Measurements from ENCODE around the gene CDH22.

Gene CDH22

DNA sequence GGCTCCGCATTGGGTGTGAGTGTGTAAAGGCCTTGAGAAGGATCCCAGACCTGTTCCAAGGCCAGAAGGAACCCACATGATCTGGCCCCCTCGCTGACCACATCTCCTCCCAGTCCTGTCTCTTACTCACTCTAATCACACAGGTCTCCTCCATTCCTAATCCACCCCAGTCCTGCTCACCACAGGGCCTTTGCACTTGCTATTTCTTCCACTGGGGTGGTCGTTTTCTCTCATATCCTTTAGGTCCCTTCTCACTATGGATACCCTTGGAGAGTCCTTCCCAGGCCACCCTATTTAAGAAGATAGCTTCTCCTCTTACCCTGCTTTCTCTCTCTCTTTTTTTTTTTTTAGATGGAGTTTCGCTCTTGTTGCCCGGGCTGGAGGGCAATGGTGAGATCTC is 124.5 kb downstream of the CDH22 start:
- TF ChIP-seq ZBTB7A (IDR thresholded peaks at IDR 0.05; ENCODE audit: low read depth): no peak
- TF ChIP-seq, protein P1, sequence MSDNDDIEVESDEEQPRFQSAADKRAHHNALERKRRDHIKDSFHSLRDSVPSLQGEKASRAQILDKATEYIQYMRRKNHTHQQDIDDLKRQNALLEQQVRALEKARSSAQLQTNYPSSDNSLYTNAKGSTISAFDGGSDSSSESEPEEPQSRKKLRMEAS (IDR thresholded peaks at IDR 0.05): no peak
- no peak for TF ChIP-seq EGR1 (IDR thresholded peaks at IDR 0.05)
- no peak for TF ChIP-seq RAD21 (IDR thresholded peaks at IDR 0.05; ENCODE audit: low read depth)
- no peak for TF ChIP-seq FOXM1 (IDR thresholded peaks at IDR 0.05; ENCODE audit: borderline replicate concordance, low read depth)
- TF ChIP-seq, protein P2, sequence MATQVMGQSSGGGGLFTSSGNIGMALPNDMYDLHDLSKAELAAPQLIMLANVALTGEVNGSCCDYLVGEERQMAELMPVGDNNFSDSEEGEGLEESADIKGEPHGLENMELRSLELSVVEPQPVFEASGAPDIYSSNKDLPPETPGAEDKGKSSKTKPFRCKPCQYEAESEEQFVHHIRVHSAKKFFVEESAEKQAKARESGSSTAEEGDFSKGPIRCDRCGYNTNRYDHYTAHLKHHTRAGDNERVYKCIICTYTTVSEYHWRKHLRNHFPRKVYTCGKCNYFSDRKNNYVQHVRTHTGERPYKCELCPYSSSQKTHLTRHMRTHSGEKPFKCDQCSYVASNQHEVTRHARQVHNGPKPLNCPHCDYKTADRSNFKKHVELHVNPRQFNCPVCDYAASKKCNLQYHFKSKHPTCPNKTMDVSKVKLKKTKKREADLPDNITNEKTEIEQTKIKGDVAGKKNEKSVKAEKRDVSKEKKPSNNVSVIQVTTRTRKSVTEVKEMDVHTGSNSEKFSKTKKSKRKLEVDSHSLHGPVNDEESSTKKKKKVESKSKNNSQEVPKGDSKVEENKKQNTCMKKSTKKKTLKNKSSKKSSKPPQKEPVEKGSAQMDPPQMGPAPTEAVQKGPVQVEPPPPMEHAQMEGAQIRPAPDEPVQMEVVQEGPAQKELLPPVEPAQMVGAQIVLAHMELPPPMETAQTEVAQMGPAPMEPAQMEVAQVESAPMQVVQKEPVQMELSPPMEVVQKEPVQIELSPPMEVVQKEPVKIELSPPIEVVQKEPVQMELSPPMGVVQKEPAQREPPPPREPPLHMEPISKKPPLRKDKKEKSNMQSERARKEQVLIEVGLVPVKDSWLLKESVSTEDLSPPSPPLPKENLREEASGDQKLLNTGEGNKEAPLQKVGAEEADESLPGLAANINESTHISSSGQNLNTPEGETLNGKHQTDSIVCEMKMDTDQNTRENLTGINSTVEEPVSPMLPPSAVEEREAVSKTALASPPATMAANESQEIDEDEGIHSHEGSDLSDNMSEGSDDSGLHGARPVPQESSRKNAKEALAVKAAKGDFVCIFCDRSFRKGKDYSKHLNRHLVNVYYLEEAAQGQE (IDR thresholded peaks at IDR 0.05; ENCODE audit: low read depth): no peak
- TF ChIP-seq CREB1 (IDR thresholded peaks at IDR 0.05; ENCODE audit: low read depth): no peak

DNA sequence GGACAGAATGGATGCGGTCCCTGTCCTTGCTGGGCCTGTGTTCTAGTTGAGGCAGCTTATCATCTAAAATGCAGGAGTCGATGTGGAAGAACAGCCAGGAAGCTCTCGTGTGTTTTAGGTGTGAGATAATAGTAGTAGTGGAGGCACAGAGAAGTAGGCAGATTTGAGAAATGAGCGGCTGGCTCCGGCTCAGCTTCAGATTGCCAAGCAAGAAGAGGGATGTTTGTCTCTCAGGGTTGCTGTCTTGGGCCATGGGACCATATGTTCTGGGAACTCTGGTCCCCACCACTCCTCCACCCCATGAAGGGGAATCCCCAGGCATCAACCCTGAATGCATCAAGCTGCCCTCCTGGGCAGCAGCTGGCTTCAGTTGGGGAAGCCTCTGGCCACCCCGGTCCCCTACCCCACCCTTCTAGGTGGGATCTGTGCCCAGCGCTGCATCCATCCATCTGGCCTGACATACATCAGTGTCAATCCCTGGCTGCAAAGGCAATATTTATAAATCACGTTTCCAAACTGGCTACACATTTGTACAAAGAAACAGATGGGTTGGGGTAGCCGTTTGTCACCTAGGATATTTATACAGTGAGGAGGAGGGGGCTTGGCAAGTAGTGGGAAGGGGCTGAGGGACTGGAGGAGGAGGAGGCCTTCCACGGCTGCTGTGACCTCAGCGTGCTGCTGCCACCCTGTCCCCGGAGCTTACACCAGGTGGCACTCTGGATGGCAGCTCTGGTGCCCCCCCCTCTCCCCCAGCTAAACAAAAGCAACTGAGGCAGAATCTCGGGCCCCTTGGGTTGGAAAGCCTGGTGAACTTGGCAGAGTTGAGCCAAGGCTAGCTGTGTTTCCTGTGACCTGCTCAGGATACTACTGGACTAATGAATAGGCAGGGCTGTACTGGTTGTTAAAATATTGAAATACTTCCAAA is 125.8 kb downstream of the CDH22 start:
- TF ChIP-seq EGR1 (IDR thresholded peaks at IDR 0.05): no peak

DNA sequence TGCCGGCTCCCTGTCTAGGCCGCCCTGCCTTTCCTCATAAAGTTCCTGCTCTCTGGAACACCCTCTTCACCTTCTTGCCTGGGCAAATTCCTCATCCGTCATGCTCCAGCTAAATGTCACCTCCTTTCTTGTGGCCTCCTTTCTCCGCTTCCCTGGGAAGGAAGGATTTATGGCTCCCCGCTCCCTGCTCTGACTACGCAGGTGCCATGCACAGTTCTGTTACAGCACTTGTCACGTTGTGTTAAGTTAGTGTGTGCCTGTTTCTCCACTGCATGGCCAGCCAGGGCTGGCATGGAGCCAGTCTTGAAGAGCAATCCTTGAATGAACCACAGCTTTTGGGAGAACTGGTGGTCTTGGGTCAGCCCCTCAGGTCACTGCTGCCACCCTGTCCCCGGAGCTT is 128.4 kb downstream of the CDH22 start:
- no peak for TF ChIP-seq YY1 (IDR thresholded peaks at IDR 0.05; ENCODE audit: low read depth)
- TF ChIP-seq EGR1 (IDR thresholded peaks at IDR 0.05): no peak

DNA sequence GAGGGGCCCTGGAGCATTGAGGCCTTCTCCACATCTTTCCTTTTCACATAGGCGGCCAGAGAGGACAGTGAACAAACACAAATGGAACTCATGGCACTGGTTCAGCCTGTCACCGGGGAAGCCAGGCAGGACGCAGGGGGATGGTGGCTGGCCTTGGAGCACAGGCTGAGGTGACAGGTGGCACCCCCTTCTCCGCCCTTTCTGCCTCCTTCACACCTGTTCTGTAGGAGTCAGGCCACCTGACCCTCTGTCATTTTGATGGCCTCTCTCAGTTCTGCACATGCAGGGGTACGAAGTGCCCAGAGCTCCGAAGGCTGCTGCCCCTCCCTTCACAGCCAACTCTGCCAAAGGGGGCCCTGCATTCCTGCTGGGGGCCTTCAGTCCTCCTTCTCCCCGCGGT is 129.4 kb downstream of the CDH22 start:
- TF ChIP-seq CREB1 (IDR thresholded peaks at IDR 0.05; ENCODE audit: low read depth) (no peak), TAF1 (IDR thresholded peaks at IDR 0.05; ENCODE audit: low read depth) (no peak), ZBTB7A (IDR thresholded peaks at IDR 0.05; ENCODE audit: low read depth) (no peak), CEBPB (IDR thresholded peaks at IDR 0.05) (no peak), FOXM1 (IDR thresholded peaks at IDR 0.05; ENCODE audit: borderline replicate concordance, low read depth) (no peak), RAD21 (IDR thresholded peaks at IDR 0.05; ENCODE audit: low read depth) (no peak), TEAD4 (IDR thresholded peaks at IDR 0.05) (no peak), NFIC (IDR thresholded peaks at IDR 0.05) (no peak), EP300 (IDR thresholded peaks at IDR 0.05; ENCODE audit: borderline replicate concordance) (no peak), YY1 (IDR thresholded peaks at IDR 0.05; ENCODE audit: low read depth) (no peak), TCF12 (IDR thresholded peaks at IDR 0.05; ENCODE audit: low read depth) (no peak), EGR1 (IDR thresholded peaks at IDR 0.05) (no peak)
- TF ChIP-seq, protein P1 (IDR thresholded peaks at IDR 0.05): no peak
- TF ChIP-seq, protein P3, sequence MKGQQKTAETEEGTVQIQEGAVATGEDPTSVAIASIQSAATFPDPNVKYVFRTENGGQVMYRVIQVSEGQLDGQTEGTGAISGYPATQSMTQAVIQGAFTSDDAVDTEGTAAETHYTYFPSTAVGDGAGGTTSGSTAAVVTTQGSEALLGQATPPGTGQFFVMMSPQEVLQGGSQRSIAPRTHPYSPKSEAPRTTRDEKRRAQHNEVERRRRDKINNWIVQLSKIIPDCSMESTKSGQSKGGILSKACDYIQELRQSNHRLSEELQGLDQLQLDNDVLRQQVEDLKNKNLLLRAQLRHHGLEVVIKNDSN (IDR thresholded peaks at IDR 0.05): no peak
- TF ChIP-seq, protein P2 (IDR thresholded peaks at IDR 0.05; ENCODE audit: low read depth): no peak

DNA sequence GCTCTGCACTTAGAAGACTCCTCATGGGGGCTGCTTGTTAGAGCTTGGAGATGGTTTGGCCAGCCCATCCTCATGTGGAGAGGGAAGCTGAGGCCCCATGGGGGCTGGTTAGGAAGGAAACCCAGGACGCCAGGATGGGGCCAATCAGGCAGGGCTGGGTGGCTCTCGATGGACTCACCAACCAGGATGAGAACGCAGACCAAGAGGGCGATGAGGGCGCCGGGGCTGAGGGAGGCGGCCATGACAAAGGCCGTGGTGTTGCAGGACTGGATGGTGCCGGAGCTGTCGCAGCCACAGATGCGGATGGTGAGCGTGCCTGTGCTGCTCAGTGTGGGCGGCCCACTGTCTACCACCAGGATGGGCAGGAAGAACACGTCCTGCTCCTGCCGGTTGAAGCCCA is 130.5 kb downstream of the CDH22 start:
- TF ChIP-seq, protein P2 (IDR thresholded peaks at IDR 0.05; ENCODE audit: low read depth): no peak
- TF ChIP-seq CEBPB (IDR thresholded peaks at IDR 0.05) (no peak), YY1 (IDR thresholded peaks at IDR 0.05; ENCODE audit: low read depth) (no peak), CREB1 (IDR thresholded peaks at IDR 0.05; ENCODE audit: low read depth) (no peak), TEAD4 (IDR thresholded peaks at IDR 0.05) (no peak), FOXM1 (IDR thresholded peaks at IDR 0.05; ENCODE audit: borderline replicate concordance, low read depth) (no peak), RAD21 (IDR thresholded peaks at IDR 0.05; ENCODE audit: low read depth) (no peak), ZBTB7A (IDR thresholded peaks at IDR 0.05; ENCODE audit: low read depth) (no peak), TAF1 (IDR thresholded peaks at IDR 0.05; ENCODE audit: low read depth) (no peak), TCF12 (IDR thresholded peaks at IDR 0.05; ENCODE audit: low read depth) (no peak), EP300 (IDR thresholded peaks at IDR 0.05; ENCODE audit: borderline replicate concordance) (no peak), NFIC (IDR thresholded peaks at IDR 0.05) (no peak), EGR1 (IDR thresholded peaks at IDR 0.05) (no peak)
- TF ChIP-seq, protein P3 (IDR thresholded peaks at IDR 0.05): no peak
- TF ChIP-seq, protein P1 (IDR thresholded peaks at IDR 0.05): no peak
